Measurements from ENCODE around the gene CNTN1. TPM values are rescaled to one million over a fixed set of nuclear protein-coding genes. Genes with fewer than 3 reads are reported as not detected.

Gene CNTN1
- total RNA-seq, 1 experiment from 2014 or later: under 0.01 TPM

DNA sequence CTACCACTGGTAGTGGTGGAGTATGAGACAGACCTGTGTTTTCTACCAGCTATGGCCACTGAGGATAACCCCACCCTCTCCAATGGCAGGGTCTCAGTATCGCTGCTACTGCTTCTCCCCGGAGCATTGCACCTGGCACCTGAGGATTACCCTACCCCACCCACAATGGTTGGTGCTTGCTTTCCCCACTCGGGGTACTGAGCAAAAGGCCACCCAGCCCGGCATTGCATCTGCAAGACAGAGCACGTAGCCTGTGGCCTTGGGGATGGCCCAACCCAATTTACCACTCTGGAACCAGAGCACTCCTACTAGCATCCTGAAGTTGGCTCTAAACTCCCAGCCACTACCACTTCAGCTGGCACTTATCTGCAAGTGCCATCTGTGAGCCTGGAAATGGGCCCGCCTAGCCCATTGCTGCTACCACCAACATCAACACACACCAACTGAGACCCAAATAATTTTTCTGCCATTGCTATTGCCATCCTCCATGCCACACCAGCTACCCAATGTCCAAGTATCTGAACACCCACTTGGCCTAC lies 145.7 kb downstream of the CNTN1 start:
- DNase-seq (ENCODE audit: low read depth): no peak

GRCh38 chr12:40843495-40843894 lies 151.3 kb downstream of the CNTN1 start:
- DNase-seq (ENCODE audit: low read depth): no peak

DNA sequence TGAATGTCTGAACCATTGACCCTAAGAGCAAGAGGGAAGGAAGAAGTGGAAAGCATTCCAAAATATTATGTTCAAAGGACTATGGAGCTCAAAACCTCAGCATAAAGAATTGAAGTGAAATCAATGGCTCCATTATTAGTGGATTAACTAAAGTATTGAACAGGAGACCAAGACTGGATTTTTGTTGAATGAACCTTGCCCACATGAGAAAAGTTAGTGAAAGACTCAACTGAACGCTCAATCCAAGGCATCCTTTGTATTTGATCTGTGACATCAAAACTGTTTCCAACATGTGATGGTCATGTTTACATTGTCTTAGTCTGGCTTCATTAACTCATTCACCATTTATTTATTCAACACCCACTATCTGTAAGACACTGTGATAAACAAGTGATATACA lies 161.0 kb downstream of the CNTN1 start:
- DNase-seq (ENCODE audit: low read depth): no peak

DNA sequence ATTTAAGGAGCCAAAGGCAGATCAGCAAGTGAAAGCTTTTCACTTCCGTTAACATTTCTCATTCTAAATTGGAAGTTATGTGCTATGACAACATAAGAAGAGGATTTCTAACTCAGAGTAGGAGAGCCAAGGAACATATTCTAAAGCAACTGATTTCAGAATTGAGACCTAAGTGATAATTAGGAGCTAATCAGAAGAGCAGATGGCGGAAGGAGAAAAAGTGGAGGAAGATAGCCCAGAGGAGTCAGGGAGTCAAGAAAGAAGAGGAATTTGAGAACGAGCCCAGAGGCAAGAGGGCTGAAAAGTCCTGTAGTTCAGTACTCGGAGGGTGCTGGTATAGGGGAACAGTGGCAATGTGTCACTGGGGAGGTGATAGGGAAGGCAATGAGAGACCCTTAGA lies 162.4 kb downstream of the CNTN1 start:
- no peak for DNase-seq (ENCODE audit: low read depth)

- DNase-seq (ENCODE audit: low read depth): no peak
These were observed 172.7 kb downstream of the CNTN1 start for GRCh38 chr12:40864891-40865290.

DNA sequence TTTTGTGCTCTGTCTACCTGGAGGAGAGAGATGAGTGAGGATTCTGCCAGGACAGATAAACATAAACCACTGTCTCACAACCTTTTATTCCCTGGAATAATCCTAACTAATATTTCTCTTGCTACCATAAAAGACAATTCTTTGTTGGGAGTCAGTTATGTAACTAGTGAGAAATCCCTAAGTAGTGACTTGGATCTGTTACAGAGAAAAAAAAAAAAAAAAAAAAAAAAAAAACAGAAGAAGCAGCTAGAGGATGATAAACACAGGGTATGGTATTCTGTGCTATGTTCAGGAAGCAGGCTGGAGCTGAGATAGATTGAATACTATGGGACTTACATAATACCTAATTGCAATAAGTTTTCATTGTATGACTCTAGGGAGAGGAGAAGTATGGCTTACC lies 178.7 kb downstream of the CNTN1 start:
- no peak for DNase-seq (ENCODE audit: low read depth)

DNA sequence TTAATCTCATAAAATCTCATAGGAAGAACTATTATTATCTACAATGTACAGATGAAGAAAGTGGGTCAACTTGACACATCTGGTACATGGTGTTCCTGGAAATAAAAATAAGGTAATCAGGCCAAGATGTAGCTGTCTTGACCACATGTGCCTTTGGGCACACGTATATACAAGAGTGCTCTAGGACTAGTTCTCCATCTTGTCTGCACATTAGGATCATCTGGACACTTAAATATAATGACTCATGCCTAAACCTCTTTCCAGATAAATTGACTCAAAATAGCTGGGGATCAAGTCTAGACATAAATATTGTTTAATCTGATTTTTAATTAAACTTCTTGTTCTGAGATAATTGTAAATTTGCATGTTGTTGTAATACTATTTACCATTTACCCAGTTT lies 182.6 kb downstream of the CNTN1 start:
- no peak for DNase-seq (ENCODE audit: low read depth)

DNA sequence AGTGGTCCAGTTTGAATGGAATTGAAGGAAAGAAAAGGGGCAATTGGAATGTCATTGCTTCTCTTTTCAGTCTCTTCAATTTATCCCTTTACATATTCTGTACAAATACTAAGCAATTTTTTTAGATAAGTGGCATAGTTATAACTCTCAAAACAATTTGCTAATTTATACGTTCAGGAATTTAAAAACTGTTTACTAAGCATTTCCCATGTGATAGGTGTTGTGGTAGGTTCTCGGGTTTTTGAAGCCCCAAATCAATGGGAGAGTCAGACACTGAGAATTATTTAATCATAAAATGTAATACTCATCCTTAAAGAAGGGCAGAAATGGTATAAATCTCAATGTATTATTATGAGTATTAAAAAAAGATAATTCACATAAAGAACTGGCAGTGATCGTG lies 197.1 kb downstream of the CNTN1 start:
- no peak for DNase-seq (ENCODE audit: low read depth)

GRCh38 chr12:40892528-40892927 lies 200.3 kb downstream of the CNTN1 start:
- no peak for DNase-seq (ENCODE audit: low read depth)

- DNase-seq (ENCODE audit: low read depth): no peak
These were observed 206.3 kb downstream of the CNTN1 start for GRCh38 chr12:40898505-40898904.

DNA sequence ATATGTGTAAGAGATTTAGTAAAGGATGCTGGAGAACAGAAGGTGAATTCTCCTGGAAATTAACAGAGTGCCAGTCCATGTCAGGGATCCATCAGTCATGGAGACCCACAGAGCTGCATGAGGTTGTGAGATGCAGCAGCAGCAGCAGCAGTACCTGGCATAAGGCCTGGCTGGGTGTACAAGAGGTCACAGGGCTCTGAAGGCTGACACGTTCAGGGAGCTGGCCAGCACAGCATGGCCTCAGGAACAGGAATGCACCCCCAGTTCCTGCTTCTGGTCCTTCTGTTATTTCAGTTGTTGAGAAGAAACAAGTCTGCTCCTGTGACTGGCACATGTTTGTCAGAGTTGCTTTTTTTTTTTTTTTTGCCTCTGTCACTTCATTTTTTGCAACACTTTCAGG lies 210.8 kb downstream of the CNTN1 start:
- no peak for DNase-seq (ENCODE audit: low read depth)

DNA sequence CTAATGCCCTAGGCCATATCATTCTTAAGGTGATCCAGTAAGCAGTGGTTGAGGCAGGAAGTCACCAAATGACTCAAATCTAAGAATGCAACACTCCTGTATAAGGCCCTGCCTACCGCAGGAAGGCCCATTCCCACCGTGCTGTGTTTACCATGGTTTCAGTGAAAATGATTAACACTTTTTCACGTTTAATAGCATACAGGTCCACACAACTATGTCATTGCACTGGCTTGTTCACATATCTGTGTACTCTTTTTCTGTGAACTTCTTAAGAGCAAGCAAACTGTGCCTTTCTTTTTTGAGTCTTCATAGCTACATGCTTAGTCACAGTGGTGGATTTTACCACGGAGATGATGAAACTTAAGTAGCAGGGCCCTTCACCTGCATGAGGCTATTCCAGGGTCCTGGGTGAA lies 214.9 kb downstream of the CNTN1 start:
- no peak for DNase-seq (ENCODE audit: low read depth)

- DNase-seq (ENCODE audit: low read depth): no peak
These were observed 219.4 kb downstream of the CNTN1 start for GRCh38 chr12:40911676-40912075.

DNA sequence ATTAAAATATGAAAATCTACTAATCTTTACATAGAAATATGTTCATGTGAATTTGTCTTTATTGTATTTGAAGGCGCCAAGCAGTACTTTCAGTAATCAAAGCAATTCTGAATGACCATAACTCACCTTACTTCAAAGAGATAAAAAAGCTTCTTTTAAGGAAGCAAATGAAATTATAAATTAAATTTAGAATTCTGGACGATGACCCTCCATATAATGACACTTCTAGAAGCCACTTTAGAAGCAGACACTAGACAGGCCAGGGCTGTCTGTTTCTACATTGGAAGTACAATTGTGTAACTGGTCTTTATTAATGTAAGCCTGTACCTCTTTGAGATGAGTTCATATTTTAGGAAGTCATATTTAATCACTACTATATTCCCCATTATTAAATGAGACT lies 222.9 kb downstream of the CNTN1 start:
- no peak for DNase-seq (ENCODE audit: low read depth)

GRCh38 chr12:40917561-40917960 lies 225.3 kb downstream of the CNTN1 start:
- DNase-seq (ENCODE audit: low read depth): no peak

DNA sequence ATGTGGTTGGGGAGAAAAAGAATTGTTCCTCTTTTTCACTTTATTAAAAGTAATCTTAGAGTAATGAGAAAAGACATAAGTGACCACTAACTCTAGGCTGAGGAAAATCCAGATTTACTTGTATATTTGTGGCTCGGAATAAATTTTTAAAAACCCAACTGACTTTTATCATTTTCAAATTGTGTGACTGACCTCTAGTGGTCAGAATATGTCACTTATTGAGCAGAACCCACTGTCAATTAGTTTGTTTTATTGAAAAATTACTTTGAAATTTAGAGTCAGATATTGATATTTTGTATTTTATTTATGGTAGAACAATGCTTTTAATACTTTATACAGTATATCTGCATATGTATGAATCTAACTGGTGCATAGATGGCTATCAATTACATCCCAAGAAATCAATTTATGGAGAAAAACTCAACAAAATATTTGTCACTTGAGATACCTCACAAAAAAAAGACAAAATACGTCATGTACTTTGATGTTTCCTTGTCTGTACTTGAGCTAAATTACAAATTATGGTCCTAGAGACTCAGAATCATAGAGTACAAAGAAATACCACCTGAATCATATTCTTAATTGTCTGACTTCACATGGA lies 229.4 kb downstream of the CNTN1 start:
- DNase-seq (ENCODE audit: low read depth): peak; percentile 7

GRCh38 chr12:40937891-40938290 lies 245.7 kb downstream of the CNTN1 start:
- no peak for DNase-seq (ENCODE audit: low read depth)

- peak; percentile 0 for DNase-seq (ENCODE audit: low read depth)
These were observed 250.1 kb downstream of the CNTN1 start for GRCh38 chr12:40942326-40942725.

- DNase-seq (ENCODE audit: low read depth): no peak
These were observed 253.5 kb downstream of the CNTN1 start for GRCh38 chr12:40945772-40946171.

GRCh38 chr12:40946612-40947194 lies 254.5 kb downstream of the CNTN1 start:
- peak; percentile 10 for DNase-seq (ENCODE audit: low read depth)

DNA sequence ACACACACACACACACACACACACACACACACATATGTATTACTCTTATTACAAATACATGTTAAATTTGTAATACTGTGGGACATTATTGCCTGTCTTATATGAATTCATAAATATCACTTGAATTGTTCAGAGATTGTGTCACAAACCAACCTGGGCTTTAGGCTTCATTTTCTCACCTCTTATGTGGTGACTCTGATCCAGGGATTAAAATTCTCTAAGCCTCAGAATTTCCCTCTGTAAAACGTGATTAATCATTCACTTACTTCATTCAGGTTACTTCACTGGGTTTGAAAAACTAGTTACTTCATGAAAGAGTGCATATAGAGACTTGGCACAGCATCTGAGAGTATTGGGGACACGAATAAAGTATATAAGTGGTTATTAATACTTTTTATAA lies 255.6 kb downstream of the CNTN1 start:
- no peak for DNase-seq (ENCODE audit: low read depth)

GRCh38 chr12:40953076-40953475 lies 260.8 kb downstream of the CNTN1 start:
- no peak for DNase-seq (ENCODE audit: low read depth)

DNA sequence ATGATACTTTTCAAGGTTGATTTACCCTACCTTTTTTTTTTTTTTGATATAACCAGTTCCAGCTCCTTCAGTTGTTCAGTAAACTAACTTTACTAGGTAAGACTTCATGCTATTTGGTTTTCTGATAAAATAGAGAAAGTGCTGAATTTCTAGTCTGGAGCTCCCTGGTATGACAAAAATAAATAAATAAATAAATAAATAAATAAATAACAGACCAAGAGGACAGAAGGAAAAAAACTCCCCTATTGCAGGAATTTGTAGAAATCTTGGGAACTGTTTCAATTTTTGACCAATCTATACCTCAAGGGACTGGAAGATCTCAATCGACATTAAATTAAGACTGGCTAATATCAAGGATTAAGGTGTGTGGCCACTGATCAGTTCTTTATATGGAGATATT lies 265.2 kb downstream of the CNTN1 start:
- no peak for DNase-seq (ENCODE audit: low read depth)

GRCh38 chr12:40959041-40959440 lies 266.8 kb downstream of the CNTN1 start:
- no peak for DNase-seq (ENCODE audit: low read depth)
